Neutrophil (primary cell): ENCODE measurements around the gene LIX1.

Experiments used
- H3K27ac ChIP-seq: fragments of 200-600 bp; sonication (generic); 2 replicates; pipeline ENCODE4 v1.5.1; 2016; ENCODE audit warnings: mild to moderate bottlenecking, moderate library complexity
- H3K27me3 ChIP-seq: fragments of 200-600 bp; sonication (generic); 2 replicates; pipeline ENCODE4 v1.6.0; 2016; ENCODE audit warnings: mild to moderate bottlenecking
- H3K36me3 ChIP-seq: fragments of 200-600 bp; sonication (generic); 2 replicates; pipeline ENCODE4 v1.5.1; 2017
- H3K4me1 ChIP-seq, 2 experiments: fragments of 200-600 bp in 1 of 2; sonication (generic) in 1 of 2; 1 replicate in 1 of 2; 2 replicates in 1 of 2; pipeline versions ENCODE4 v1.5.1 to v1.6.1; 2013 to 2016; ENCODE audit warnings: low read depth in 1 of 2, low read length in 1 of 2, mild to moderate bottlenecking in 1 of 2, moderate library complexity in 1 of 2; ENCODE audit not compliant: control insufficient read depth in 1 of 2, insufficient read depth in 1 of 2
- H3K4me3 ChIP-seq, 2 experiments: fragments of 200-600 bp in 1 of 2; sonication (generic) in 1 of 2; 1 replicate in 1 of 2; 2 replicates in 1 of 2; pipeline ENCODE4 v1.5.1; 2013 to 2016; ENCODE audit warnings: low read depth in 1 of 2, low read length in 1 of 2, mild to moderate bottlenecking in 1 of 2, moderate library complexity in 1 of 2
- H3K9me3 ChIP-seq: fragments of 200-600 bp; sonication (generic); 2 replicates; pipeline ENCODE4 v1.5.1; 2016
- CTCF ChIP-seq: fragments of 200-600 bp; sonication (generic); IDR thresholded peaks from 2 replicates; pipeline ENCODE4 v1.5.1; 2016; ENCODE audit warnings: antibody characterized with exemption

The LIX1 gene

DNA sequence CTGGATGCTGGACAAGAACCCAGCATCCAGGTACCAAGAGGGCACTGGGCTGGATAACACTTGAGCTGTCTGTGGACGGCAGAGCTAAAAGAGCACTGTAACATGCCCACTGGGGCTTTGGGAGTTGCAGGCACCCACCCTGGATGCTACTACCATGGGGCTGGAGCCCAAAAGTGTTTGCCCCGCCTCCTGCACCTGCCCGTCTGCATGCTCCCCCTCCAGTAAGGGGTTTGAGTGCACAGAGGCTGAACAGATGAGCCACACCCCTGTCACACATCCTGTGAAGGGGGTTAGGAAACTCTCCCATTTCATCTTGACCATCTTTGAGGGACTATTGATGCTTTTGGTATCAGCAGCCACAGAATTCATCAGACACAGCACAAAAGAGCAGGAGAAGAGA lies 69.0 kb downstream of the LIX1 start:
- no peaks in the 10 kb centered on the region for H3K9me3 ChIP-seq
- H3K27me3 ChIP-seq, result no peaks in the 10 kb centered on the region
- H3K4me3 ChIP-seq, result no peak overlapping the region
- no peak overlapping the region for H3K27ac ChIP-seq
- TF ChIP-seq CTCF, result no peak
- no peaks in the 10 kb centered on the region for H3K36me3 ChIP-seq
- H3K4me1 ChIP-seq, result peaks cover 27 to 36% of the 10 kb centered on the region in 2 experiments

GRCh38 chr5:97072696-97073095 lies 69.7 kb downstream of the LIX1 start:
- Histone ChIP-seq H3K4me1 (peaks cover 27 to 30% of the 10 kb centered on the region in 2 experiments), H3K4me3 (no peak overlapping the region), H3K36me3 (no peaks in the 10 kb centered on the region), H3K27me3 (no peaks in the 10 kb centered on the region), H3K9me3 (no peaks in the 10 kb centered on the region), H3K27ac (no peak overlapping the region)
- TF ChIP-seq CTCF, result no peak

GRCh38 chr5:97071993-97072392 lies 70.4 kb downstream of the LIX1 start:
- TF ChIP-seq CTCF, result no peak
- Histone ChIP-seq H3K9me3 (no peaks in the 10 kb centered on the region), H3K27me3 (no peaks in the 10 kb centered on the region), H3K27ac (no peak overlapping the region), H3K4me3 (no peak overlapping the region), H3K4me1 (peaks cover 27 to 30% of the 10 kb centered on the region in 2 experiments), H3K36me3 (no peaks in the 10 kb centered on the region)

- no peak for TF ChIP-seq CTCF
- Histone ChIP-seq H3K27me3 (no peaks in the 10 kb centered on the region), H3K4me1 (peaks cover 25 to 28% of the 10 kb centered on the region in 2 experiments), H3K4me3 (no peak overlapping the region), H3K27ac (no peak overlapping the region), H3K36me3 (no peaks in the 10 kb centered on the region), H3K9me3 (no peaks in the 10 kb centered on the region)
Observed at GRCh38 chr5:97071101-97071500, 71.3 kb downstream of the LIX1 start.

DNA sequence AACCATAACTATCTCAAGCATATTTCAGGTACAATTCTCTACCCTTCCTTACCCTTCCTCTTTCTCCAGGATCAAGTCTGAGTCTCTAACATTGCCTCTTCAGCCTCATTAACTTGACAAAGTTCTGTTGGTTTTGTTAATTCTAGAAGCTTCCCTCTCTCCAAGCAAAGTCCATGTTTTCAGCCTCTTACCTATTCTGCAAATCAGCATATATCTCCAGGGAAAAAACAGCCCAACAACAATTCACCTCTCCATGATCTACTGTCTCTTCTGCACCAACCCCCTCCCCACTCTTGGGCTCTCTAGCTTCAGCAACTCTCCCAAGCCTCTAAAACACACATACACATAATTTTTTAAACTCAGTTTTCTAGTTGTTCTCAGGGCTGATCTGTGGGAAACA lies 72.2 kb downstream of the LIX1 start:
- Histone ChIP-seq H3K36me3 (no peaks in the 10 kb centered on the region), H3K9me3 (no peaks in the 10 kb centered on the region), H3K4me1 (peaks cover 17 to 19% of the 10 kb centered on the region in 2 experiments), H3K27me3 (no peaks in the 10 kb centered on the region), H3K27ac (no peak overlapping the region), H3K4me3 (no peak overlapping the region)
- TF ChIP-seq CTCF, result no peak

- H3K27ac ChIP-seq, result no peak overlapping the region
- H3K27me3 ChIP-seq, result no peaks in the 10 kb centered on the region
- no peaks in the 10 kb centered on the region for H3K9me3 ChIP-seq
- H3K4me3 ChIP-seq, result no peak overlapping the region
- TF ChIP-seq CTCF, result no peak
- no peaks in the 10 kb centered on the region for H3K4me1 ChIP-seq
- H3K36me3 ChIP-seq, result no peaks in the 10 kb centered on the region
Observed at GRCh38 chr5:97067296-97067850, 75.0 kb downstream of the LIX1 start.
